DOHH2 (cell line): ENCODE data around the gene FAM174B.

Experiments used
- EZH2phosphoT487 ChIP-seq: fragments of 200-600 bp; sonication (generic); IDR thresholded peaks from 2 replicates; pipeline ENCODE4 v1.6.1; 2017; ENCODE audit warnings: borderline replicate concordance, mild to moderate bottlenecking, antibody characterized with exemption, low read length, moderate library complexity, mixed read lengths
- TF ChIP-seq, protein P1 (sequence below): fragments of 200-600 bp; sonication (generic); IDR thresholded peaks from one replicate; pipeline ENCODE4 v1.5.1; 2014; ENCODE audit warnings: antibody characterized with exemption, mild to moderate bottlenecking, low read depth, low read length; ENCODE audit not compliant: poor library complexity, severe bottlenecking

DNA sequence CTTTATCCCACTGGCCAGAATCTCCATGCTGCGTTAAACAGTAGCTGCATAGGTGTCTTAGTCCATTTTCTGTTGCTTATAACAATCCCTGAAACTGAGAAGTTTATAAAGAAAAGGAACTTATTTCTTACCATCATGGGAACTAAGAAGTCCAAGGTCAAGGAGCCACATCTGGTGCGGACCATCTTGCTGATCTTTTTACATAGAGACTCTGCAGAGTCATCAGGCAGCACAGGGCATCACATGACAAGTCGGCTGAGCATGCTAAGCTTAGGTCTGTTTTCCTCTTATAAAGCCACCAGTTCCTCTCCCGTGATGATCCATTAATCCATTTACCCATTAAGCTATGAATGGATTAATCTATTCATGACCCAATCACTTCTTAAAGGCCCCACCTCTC lies 22.4 kb upstream of the FAM174B start:
- TF ChIP-seq, protein P1, sequence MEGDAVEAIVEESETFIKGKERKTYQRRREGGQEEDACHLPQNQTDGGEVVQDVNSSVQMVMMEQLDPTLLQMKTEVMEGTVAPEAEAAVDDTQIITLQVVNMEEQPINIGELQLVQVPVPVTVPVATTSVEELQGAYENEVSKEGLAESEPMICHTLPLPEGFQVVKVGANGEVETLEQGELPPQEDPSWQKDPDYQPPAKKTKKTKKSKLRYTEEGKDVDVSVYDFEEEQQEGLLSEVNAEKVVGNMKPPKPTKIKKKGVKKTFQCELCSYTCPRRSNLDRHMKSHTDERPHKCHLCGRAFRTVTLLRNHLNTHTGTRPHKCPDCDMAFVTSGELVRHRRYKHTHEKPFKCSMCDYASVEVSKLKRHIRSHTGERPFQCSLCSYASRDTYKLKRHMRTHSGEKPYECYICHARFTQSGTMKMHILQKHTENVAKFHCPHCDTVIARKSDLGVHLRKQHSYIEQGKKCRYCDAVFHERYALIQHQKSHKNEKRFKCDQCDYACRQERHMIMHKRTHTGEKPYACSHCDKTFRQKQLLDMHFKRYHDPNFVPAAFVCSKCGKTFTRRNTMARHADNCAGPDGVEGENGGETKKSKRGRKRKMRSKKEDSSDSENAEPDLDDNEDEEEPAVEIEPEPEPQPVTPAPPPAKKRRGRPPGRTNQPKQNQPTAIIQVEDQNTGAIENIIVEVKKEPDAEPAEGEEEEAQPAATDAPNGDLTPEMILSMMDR: no peak
- TF ChIP-seq EZH2phosphoT487: no peak
